Neural cell (in vitro differentiated cells): ENCODE measurements around the gene TSEN34.

ENCODE experiments used
- CTCF ChIP-seq: fragments of 450-650 bp; IDR thresholded peaks from 2 replicates; pipeline ENCODE4 v1.5.1; 2014; ENCODE audit warnings: antibody characterized with exemption, mild to moderate bottlenecking, moderate library complexity; ENCODE audit not compliant: poor library complexity, severe bottlenecking
- MXI1 ChIP-seq: fragments of 450-650 bp; conservative IDR thresholded peaks from 2 replicates; pipeline ENCODE4 v1.6.1; 2014; ENCODE audit warnings: antibody characterized with exemption, mild to moderate bottlenecking; ENCODE audit not compliant: poor library complexity, severe bottlenecking
- SMC3 ChIP-seq: fragments of 450-650 bp; conservative IDR thresholded peaks from 2 replicates; pipeline ENCODE4 v1.6.1; 2014; ENCODE audit warnings: antibody characterized with exemption, mild to moderate bottlenecking, moderate library complexity; ENCODE audit not compliant: poor library complexity

- no peak for TF ChIP-seq SMC3
- TF ChIP-seq MXI1: no peak
- no peak for TF ChIP-seq CTCF
These were observed 34.2 kb upstream of the TSEN34 start for GRCh38 chr19:54156953-54157352.
